NCI-H1092 (cell line): ENCODE measurements around the gene RAPGEF5.

Experiments used
- DNase-seq: peaks from one replicate; lab custom pipeline; 2025; lab: John Stamatoyannopoulos, UW

Gene RAPGEF5

DNA sequence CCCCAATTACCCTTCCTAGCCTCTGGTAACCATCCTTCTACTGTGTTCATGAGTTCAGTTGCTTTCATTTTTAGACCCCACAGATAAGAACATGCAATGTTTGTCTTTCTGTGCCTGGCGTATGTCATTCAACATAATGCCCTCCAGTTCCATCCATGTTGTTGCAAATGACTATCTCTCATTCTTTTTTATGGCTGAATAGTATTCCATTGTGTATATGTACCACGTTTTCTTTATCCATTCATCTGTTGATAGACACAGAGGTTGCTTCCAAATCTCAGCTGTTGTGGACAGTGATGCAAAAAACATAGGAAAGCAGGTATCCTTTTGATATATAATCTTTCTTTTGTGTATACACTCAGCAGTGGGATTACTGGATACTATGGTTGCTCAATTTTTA lies 51.2 kb downstream of the RAPGEF5 start:
- no peak for DNase-seq

DNA sequence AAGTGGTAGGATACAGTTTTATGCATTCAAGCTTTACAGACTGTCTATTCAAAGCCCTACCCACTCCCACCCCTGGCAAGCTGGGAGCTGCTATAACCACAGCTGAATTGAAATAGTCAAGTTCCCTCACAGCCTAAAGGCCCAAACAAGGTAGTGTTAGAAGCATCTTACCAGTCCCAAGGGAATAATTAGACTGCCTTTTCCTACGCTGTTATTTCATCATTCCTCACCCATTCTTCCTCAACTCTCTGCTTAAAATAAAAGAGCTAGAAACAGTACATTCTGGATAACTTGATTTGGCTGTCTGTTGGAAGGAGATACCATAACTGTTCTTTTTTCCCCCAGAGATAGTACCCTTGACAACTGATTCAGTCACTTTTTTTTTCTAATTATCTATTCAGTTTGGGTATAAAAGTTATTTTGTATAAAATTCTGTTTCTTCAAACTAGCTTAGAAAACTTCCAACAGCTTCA lies 54.0 kb downstream of the RAPGEF5 start:
- DNase-seq, result no peak

DNA sequence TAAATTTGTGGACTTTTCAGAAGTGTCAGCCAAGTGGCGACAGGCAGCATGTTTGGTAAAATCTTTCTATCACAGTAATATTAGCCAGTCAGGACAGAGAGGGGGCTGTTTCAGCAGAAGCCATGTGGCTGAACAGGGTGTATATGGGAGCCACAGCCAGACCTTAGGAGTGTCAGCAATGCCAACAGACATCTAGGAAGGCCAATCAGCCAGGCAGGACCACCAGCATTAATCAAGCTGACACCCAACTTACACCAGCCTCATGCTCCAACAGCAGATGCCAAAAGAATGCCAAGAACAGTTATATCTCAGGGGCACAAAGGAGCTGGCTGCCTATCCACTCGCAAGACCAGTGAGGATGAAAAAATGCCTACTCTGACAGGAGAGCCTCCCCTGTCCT lies 54.8 kb downstream of the RAPGEF5 start:
- DNase-seq, result no peak

DNA sequence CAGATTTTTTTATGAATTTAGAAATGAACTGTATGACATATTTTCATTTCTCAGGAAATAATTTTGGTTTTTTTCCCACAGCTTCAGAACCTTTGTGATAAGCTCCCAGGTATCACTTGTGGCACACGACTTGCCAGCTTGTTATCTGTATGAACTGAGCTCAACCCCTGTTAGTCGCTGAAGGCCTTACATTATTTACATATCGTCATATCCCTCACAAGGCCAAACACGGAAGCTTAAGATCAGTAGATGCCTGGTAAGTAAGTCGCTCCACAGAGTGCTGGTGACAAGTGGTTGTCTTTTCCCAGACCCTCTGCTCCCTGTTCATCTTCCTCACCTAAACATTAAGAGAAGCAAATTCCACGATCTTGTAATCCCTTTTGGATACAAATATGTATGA lies 55.2 kb downstream of the RAPGEF5 start:
- no peak for DNase-seq

DNA sequence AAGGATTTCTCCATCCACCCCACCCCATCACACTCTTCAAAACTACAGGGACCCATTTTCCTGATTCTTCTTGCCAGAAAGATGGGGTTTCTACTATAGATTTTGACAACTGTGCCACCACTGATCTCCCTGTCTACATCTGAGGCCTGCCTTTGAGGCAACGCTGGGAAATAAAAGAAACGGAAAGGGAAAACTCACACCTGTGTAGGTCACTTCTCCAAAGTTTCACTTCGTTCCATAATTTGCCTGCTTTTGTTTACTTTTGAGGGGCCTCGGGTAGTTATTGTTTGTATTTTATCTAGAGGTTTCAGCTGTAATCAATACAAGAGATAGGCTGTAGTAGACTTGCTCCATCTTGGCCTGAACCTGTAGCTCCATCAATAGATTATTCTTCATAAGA lies 56.1 kb downstream of the RAPGEF5 start:
- no peak for DNase-seq

DNA sequence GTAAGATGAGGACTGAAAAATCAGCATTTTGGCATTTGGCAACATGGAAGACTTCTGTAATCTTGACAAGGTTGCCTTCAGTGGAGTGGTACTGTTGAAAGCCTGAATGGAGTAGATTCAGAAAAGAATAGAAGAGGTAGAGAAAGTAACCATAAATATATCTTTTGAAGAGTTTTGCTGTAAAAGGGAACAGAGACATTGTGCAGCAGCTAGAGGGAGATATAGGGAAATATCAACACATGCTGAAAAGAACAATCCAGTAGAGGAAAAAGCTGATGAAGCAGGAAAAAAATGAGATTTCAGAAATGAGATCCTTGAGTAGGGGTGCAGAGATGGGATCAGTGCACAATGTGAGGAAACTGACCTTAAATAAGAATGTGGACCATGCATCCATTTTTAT lies 60.0 kb downstream of the RAPGEF5 start:
- no peak for DNase-seq

DNA sequence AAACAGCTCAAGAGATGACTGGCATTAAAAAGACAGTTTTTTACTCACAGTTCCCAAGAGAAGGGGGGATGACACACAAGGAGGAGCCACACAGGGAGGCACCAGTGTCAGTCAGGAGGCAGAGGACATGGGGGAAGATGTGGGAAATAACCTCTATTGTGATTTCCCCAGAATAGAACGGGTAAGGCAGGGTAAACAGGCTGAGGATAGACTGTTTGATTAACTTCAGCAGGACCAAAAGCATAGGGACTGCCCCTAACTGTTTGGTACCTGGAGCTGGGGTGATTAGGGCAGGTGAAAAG lies 60.7 kb downstream of the RAPGEF5 start:
- DNase-seq, result no peak

DNA sequence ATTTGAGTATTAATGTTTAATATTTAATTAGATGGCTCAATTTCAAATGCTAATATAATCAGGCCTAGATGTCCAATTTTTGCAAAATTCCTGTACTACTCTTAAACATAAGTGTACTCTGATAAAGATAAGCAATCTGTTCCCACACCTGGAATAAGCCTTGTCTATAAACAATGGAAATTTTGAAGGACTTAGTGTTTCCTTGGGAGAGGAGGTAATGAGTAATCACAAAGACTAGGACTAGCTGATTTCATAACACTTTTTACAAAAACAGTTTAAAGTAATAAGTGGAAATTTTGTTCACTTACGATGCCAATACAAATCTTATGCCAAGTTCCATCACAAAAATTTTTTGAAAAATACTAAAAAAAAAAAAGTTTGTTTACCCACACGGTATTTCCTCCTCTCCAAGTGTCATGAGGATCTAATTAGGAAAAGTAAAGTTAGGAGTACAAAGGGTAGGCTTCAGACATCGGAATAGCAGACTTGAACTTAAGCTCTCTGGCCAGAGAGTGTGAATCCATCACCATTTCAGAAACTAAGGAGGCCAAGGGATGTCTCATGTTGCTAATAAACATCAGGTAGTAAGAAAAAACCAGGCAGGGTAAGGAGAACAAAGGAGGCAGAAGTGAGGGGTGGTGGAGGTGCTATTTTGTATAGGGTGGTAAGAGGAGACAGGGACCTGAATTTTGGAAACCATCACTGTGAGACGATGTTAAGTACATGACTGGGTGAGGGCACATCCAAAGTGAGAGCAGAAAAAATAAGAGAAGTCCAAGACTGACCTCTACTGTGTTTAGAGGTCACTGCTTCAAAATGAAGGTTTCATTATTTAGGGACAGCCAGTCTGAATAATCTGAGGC lies 61.3 kb downstream of the RAPGEF5 start:
- DNase-seq, result no peak

DNA sequence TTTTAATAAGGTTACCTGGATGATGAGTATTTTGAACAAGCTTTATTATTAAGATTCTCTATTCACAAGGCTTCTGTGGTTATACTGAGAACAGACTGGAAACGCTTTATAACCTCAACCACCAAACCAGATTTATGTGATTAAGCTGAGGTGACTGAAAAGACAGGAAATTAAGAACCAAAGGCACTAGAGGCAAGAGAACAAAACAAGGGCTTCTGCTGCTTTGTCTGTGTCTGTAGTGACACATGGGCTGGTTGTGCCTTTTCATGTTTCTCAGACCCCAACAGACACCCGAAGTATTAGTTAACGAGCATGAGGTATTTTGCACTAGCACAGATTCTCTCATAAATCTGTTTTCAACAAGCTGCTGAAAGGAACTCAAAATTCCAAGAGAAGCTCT lies 64.4 kb downstream of the RAPGEF5 start:
- no peak for DNase-seq

DNA sequence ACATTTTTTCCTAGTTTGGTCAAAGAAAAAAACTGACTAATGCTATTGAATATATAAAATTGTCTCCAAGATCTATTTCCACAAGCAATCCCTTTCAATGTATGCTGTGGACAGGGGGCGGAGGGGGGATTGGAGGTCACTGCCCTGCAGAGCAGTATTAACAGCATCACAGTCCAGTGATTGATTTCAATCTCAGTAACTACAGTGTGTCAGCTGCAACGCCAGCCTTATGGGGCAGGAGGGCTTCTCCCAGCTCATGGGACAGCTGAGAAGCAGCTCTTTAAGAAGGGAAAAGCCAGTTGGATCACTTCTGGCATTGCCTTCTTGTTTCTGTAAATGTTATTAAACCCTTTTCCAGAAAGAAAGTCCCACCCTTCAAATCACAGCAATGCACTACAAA lies 65.0 kb downstream of the RAPGEF5 start:
- no peak for DNase-seq

DNA sequence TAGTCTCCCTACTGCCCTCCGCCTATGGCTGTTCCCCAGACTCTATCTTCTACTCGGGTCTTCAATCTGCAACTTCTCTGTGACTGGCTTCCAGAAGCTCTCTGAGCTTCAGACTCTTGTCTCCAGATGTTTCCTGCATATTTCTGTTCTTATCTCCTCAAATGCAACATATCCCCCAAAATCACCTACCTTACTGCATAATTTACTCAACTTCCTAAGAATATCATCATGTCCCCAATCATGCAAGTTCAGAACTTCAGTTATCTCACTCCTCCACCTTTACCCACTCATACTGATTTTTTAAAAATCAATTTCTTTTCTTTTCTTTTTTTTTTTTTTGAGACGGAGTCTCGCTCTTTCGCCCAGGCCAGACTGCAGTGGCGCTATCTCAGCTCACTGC lies 68.8 kb downstream of the RAPGEF5 start:
- DNase-seq, result no peak

DNA sequence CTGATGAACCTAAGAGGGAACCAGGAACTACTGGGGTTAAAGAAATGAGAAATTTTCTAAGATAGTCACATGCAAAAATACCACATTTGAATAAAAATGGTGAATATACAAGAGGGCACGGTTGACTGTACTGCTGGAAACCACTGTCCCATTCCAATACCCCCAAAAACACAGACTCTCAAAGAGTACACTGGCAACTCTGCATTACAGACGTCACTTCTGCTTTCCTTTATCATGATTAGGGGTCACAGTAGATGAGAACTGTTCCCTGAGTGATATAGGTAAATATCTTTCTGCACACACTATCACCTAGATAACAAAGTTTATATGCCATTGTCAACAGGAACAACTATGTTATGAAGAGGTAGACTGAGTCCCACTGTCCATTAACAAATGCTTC lies 69.5 kb downstream of the RAPGEF5 start:
- DNase-seq, result no peak

DNA sequence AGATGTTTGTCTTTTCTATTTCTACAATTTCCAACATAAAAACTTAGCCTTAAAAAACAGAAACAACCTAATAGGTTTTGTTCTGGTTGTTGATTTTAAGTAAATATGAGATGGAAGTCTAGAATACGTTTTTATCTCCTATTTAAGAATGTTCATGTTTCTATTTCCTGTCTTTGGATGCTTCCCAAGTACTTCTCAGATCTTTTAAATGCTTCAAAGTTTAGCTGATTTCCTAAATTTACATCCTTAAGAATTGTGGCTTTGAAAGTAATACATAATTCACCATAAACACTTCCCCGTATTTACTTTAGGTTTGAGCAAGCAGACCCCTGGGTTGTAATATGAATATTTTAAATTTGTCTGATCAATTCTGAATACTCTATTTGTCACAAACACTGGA lies 70.5 kb downstream of the RAPGEF5 start:
- DNase-seq, result no peak

DNA sequence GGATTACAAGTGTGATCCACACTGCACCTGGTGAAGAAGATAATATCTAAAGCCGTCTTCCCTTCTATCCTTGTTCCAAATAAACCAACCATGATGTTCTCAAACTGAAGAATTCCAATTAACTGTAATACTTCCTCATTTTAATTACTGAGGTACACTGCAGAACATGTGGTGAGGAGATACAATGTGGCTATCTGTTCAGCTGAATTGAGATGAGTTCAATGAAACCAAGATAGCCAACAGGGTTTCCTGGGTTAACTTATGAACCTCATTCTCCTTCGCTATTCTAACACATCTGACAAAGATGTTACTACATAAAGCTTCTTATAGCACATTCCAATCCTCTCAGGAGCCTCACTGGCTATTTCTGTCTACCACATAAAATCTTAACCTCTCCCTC lies 75.5 kb downstream of the RAPGEF5 start:
- DNase-seq, result no peak

DNA sequence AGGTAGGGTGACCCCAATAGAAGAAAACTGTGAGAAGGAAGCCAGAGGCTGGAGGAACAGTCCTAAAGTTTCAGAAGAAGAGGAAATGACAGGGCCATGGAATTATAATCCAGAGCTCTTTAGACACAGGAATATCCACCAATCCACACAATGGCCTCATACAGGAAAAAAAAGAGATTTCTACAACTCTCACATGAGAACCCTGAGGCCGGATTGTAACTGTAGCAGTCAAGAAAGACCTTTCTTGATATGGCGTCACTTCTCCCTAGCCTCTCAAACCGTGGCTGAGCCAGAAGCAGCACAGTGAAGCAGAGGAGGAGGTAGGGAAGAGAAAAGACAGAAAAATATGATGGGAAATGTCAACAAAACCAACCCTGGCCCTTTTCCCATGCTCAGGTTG lies 76.9 kb downstream of the RAPGEF5 start:
- DNase-seq, result no peak

DNA sequence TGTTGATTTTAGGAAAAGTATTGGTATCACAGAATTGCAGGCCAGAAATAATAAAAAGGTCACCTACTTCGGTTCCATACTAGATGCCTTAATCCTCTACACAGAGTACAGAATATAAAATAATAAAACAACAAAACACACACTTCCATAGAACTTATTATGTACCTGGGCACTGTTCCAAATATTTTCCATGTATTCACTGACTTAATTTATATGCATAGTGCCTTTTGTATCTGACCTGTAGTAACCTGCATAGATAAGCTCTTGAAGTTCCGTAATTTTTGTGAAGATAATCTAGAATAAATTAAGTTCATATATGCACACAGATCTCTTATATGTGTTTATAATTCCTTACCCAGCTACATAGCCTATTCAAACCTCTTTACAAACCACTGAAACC lies 78.3 kb downstream of the RAPGEF5 start:
- no peak for DNase-seq

DNA sequence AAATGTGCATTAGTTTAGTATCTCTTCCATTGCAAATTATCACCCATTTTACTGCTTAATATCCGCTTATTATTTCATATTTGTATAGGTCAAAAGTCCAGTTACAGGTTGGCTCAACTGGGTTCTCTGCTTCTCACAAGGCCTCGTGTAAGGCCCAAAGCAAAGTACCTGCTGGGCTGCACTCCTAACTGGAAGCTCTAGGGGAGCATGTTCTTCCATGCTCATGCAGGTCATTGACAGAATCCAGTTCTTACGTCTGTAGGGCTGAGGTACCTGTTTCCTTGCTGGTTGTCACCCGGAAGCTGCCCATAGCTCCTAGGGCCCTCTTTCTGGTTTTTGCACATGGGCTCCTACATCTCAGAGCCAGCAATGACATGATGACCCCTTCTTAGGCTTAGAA lies 79.6 kb downstream of the RAPGEF5 start:
- no peak for DNase-seq

DNA sequence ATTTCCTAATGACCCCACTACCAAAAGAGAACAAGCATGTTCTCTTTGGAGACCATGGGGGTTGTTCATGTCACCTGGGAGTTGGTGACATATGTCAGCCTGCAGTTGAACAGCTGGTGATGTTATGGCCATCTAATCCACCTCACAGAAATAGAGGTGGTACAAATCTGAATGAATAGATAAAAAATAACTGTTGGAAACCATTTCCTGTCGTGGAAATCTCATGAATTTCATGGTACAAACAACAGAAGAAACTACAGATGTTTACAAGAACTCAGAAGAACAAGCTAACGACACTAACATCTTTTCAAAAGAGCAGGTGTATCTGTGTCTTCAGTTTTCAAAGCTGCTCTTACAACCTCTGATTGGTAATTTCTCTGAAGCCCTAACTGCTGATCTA lies 81.3 kb downstream of the RAPGEF5 start:
- DNase-seq, result no peak

DNA sequence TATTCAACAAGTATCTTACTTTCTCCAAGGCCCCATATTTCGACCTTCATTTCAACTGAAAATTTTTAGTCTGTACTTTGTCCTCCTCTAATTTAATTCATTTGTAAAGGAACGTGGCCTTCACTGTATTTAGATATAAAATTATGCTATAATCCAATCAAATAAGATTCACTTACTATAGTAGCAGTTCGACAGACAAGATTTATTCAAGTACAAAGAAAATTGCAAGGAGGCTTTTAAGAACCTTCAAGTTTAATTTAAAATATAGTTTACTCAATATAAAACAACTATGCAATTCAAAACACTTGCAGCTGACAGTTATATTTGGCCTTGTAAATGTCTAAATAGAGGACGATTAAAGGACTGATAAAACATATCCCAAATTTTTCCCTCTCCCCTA lies 85.6 kb downstream of the RAPGEF5 start:
- DNase-seq, result no peak

DNA sequence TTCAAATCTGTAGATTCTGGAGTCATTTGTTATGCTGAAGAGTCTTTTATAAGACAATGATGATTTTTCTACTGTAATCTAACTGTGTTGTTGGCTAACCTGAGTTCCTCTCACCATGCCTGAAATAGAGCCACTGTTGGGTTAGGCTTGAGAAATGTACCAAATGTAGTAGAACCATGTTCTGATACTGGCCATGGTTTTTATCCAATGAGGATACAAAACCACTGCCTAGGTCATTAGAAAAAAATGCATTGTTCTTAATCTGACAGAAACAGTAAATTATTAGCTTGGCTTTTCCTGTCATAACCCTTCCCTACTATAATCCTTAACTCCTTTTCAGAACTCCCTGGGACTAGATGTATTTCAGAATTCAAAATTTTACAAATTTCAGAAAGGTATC lies 86.6 kb downstream of the RAPGEF5 start:
- no peak for DNase-seq

DNA sequence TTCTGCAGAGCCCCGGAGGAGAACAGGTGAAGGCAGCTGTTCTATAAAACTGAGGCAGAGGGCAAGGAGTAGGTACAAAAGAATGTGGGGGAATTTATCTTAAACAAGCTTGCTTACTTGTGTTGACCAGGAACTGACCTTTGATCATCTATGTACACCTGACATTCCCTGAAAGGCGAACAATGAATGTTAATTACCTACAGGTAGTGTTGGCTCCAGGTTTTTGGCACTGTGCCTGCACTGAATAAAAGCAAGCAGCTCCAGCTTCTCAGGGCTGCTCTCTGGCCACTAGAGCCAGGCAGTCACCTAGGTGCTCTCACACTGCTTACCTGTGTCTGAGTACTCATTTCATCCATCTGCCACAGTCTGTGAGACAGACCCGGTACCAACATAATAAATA lies 87.0 kb downstream of the RAPGEF5 start:
- no peak for DNase-seq

DNA sequence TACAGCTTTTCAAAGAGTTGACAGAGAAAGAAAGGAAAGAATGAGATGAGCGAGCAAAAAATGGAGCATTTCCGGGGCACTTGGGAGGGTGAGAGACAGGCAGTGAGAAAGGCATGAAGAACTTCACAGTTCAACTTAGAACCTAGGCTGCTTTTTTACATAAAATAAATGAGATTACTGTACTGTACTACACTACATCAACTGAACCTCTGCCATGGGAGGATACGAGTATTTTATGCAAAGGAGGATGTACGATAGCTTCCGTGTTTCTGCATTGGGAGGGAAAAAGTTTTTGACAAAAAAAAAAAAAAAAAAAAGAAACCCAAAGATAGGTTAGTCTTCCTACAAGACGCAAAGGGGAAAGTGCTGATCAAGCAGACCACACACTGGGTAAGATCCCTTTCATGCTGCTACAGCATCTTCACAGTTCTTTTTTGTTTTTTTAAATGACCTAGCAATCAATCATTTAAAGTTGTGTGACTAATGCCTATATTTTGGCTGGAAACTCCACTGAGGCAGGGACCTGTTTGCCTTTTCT lies 88.0 kb downstream of the RAPGEF5 start:
- no peak for DNase-seq

DNA sequence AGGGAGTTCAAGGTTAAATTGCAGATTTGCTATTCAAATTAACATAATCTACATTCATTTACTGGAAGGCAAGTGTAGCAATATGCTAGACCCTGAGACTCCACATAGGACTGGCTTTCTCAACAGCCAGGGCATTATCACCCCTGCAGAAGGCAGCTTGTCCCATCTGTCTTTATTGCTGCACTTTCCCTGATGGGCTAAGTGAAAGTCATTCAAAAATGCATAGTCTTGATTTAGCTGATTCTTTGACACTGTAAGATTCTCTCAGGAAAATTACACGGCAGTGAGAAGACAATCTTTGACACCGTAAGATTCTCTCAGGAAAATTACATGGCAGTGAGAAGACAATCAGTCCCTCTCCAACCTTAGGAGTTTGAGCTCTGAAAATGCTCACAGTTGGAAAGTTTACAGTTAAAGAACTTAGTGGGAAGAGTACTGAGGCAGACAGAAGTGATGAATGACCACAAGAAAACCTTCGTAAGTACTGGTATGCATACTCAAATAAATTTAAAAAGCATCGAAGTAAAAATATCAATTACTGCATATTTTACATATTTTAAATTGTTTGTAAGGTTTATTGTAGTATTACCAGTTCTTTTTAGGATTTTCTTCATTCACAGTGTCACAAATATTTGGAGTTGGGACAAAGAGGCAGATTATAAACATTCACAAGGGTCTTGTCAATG lies 88.9 kb downstream of the RAPGEF5 start:
- no peak for DNase-seq

DNA sequence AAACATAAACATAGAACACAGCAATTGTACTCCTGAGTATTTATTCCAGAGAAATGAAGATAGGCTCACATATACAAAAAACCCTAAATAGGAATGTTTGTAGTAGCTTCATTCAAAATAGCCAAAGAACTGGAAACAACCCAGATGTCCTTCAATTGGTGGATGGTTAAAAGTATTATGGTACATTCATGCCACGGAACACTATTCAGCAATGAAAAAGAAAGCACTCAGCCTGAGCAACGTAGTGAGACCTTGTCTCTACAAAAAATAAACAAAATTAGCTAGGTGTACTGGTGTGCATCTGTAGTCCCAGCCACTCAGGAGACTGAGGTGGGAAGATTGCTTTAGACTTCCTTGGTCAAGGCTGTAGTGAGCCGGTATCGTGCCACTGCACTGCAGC lies 94.4 kb downstream of the RAPGEF5 start:
- no peak for DNase-seq
